ENCODE data around the gene S1PR4.

DNA sequence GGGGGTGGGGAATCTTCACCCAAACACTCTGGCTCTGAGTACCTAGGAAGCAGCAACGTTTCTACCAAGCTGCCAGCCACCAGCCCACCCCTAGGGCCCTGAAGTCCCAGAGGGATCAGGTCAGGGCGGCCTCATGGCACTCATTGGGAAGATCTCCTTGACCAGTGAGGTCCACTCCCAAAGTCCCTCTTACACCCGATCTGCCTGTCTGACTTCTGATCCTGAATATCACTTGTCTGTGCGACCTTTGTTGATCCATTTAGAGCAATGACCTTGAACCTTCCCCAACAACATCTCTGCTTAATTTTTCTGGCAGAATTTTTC lies 44.8 kb upstream of the S1PR4 start:
- no peak for TF ChIP-seq EZH2phosphoT487 (IDR thresholded peaks at IDR 0.05; ENCODE audit: low read depth, severe bottlenecking, unreplicated experiment)
- no peak for TF ChIP-seq EZH2 (IDR thresholded peaks at IDR 0.05; ENCODE audit: borderline replicate concordance)
- TF ChIP-seq, protein P1, sequence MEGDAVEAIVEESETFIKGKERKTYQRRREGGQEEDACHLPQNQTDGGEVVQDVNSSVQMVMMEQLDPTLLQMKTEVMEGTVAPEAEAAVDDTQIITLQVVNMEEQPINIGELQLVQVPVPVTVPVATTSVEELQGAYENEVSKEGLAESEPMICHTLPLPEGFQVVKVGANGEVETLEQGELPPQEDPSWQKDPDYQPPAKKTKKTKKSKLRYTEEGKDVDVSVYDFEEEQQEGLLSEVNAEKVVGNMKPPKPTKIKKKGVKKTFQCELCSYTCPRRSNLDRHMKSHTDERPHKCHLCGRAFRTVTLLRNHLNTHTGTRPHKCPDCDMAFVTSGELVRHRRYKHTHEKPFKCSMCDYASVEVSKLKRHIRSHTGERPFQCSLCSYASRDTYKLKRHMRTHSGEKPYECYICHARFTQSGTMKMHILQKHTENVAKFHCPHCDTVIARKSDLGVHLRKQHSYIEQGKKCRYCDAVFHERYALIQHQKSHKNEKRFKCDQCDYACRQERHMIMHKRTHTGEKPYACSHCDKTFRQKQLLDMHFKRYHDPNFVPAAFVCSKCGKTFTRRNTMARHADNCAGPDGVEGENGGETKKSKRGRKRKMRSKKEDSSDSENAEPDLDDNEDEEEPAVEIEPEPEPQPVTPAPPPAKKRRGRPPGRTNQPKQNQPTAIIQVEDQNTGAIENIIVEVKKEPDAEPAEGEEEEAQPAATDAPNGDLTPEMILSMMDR (IDR thresholded peaks at IDR 0.05; ENCODE audit: poor library complexity), result no peak

All from hepatocyte (in vitro differentiated cells).